ENCODE results near the gene PCNX2.

GRCh38 chr1:233060461-233060994 lies 235.0 kb downstream of the PCNX2 start:
- TF ChIP-seq TAF1 (IDR thresholded peaks at IDR 0.05; ENCODE audit: borderline replicate concordance, low read depth, low read length) (no peak), LARP7 (IDR thresholded peaks at IDR 0.05) (no peak), PKNOX1 (IDR thresholded peaks at IDR 0.05) (no peak), CTCF (IDR thresholded peaks at IDR 0.05 in 2 of 3, conservative IDR thresholded peaks at IDR 0.05 in 1 of 3; ENCODE audit: control insufficient read depth in 2 of 3, extremely low read depth in 1 of 3, insufficient read depth in 1 of 3, low read depth in 3 of 3, low read length in 3 of 3) (no peak), EZH2 (IDR thresholded peaks at IDR 0.05; ENCODE audit: borderline replicate concordance, control insufficient read depth, low read depth, low read length) (no peak), KDM1A (IDR thresholded peaks at IDR 0.05; ENCODE audit: borderline replicate concordance) (no peak), PBX3 (IDR thresholded peaks at IDR 0.05; ENCODE audit: insufficient replicate concordance, low read depth, low read length) (no peak)

All from GM12878 (cell line).